Astrocyte (in vitro differentiated cells and primary cell): ENCODE data around the gene ZNF276. TPM values are rescaled to one million over a fixed set of nuclear protein-coding genes. Genes with fewer than 3 reads are reported as not detected.

Experiments
- DNase-seq: peaks from one replicate; pipeline ENCODE4 v3.0.0-alpha.2; 2010; ENCODE audit warnings: low read depth
- FAIRE-seq: peaks from 2 replicates; lab custom pipeline; 2011; peaks lifted over from hg19 to GRCh38; lab: Jason Lieb, UNC
- H2AFZ ChIP-seq: 2 replicates; pipeline ENCODE4 v1.6.0; 2012; ENCODE audit warnings: low read depth, low read length, inconsistent platforms
- H3K27ac ChIP-seq: 2 replicates; pipeline ENCODE4 v1.5.1; 2011; ENCODE audit warnings: low read depth, low read length, inconsistent platforms
- H3K27me3 ChIP-seq: 2 replicates; pipeline ENCODE4 v1.6.0; 2011; ENCODE audit warnings: low read length, inconsistent platforms; ENCODE audit not compliant: insufficient read depth
- H3K36me3 ChIP-seq: 2 replicates; pipeline ENCODE4 v1.5.1; 2011; ENCODE audit warnings: low read length, inconsistent platforms; ENCODE audit not compliant: insufficient read depth
- H3K4me1 ChIP-seq: 2 replicates; pipeline ENCODE4 v1.5.1; 2011; ENCODE audit warnings: low read length, inconsistent platforms; ENCODE audit not compliant: insufficient read depth
- H3K4me2 ChIP-seq: 2 replicates; pipeline ENCODE4 v1.6.0; 2012; ENCODE audit warnings: low read length, inconsistent platforms
- H3K4me3 ChIP-seq: 2 replicates; pipeline ENCODE4 v1.5.1; 2011; ENCODE audit warnings: low read depth, mild to moderate bottlenecking, low read length, inconsistent platforms; ENCODE audit not compliant: insufficient read depth
- H3K79me2 ChIP-seq: 2 replicates; pipeline ENCODE4 v1.6.0; 2012; ENCODE audit warnings: mild to moderate bottlenecking, low read length, inconsistent platforms; ENCODE audit not compliant: insufficient read depth
- H3K9ac ChIP-seq: 2 replicates; pipeline ENCODE4 v1.6.0; 2012; ENCODE audit warnings: mild to moderate bottlenecking, low read length, inconsistent platforms
- H3K9me3 ChIP-seq: 2 replicates; pipeline ENCODE4 v1.5.1; 2012; ENCODE audit warnings: low read depth, mild to moderate bottlenecking, low read length, inconsistent platforms; ENCODE audit not compliant: insufficient read depth
- H4K20me1 ChIP-seq: 2 replicates; pipeline ENCODE4 v1.6.0; 2012; ENCODE audit warnings: low read length, inconsistent platforms; ENCODE audit not compliant: insufficient read depth
- H3K27ac Mint-ChIP-seq: one replicate; pipeline ENCODE4 v1.8.0; 2021; ENCODE audit warnings: mild to moderate bottlenecking, mixed read lengths; ENCODE audit not compliant: unreplicated experiment
- H3K27me3 Mint-ChIP-seq: one replicate; pipeline ENCODE4 v1.8.0; 2021; ENCODE audit warnings: low read depth, mixed read lengths; ENCODE audit not compliant: unreplicated experiment
- H3K36me3 Mint-ChIP-seq: one replicate; pipeline ENCODE4 v1.8.0; 2021; ENCODE audit warnings: low read depth, mixed read lengths; ENCODE audit not compliant: unreplicated experiment
- H3K4me1 Mint-ChIP-seq: one replicate; pipeline ENCODE4 v1.8.0; 2021; ENCODE audit warnings: low read depth, mixed read lengths; ENCODE audit not compliant: unreplicated experiment
- H3K4me3 Mint-ChIP-seq: one replicate; pipeline ENCODE4 v1.8.0; 2021; ENCODE audit warnings: mild to moderate bottlenecking, moderate library complexity, mixed read lengths; ENCODE audit not compliant: unreplicated experiment
- H3K9me3 Mint-ChIP-seq: one replicate; pipeline ENCODE4 v1.8.0; 2021; ENCODE audit warnings: mild to moderate bottlenecking, mixed read lengths; ENCODE audit not compliant: unreplicated experiment
- CTCF ChIP-seq: IDR thresholded peaks from 2 replicates; pipeline ENCODE4 v1.5.1; 2011; ENCODE audit warnings: low read depth, mild to moderate bottlenecking, inconsistent platforms, low read length, moderate library complexity; ENCODE audit not compliant: insufficient read depth
- EZH2 ChIP-seq: IDR thresholded peaks from 2 replicates; pipeline ENCODE4 v1.6.1; 2012; ENCODE audit warnings: mild to moderate bottlenecking, low read length, inconsistent platforms; ENCODE audit not compliant: insufficient read depth
- total RNA-seq: library from RNA; stranded (reverse); gene quantifications from 2 replicates; pipeline ENCODE4 v1.2.1, GENCODE V29; 2021

Gene ZNF276
- total RNA-seq, 1 donor from 2014 or later: 21.6 TPM

GRCh38 chr16:89709166-89709565, 12.2 kb upstream of the ZNF276 start:
- DNase-seq (no peak), FAIRE-seq (no peak)
- no peaks in the 10 kb centered on the region for H4K20me1 ChIP-seq
- H3K9me3 Mint-ChIP-seq: no peaks in the 10 kb centered on the region
- H3K4me1 Mint-ChIP-seq: peaks cover 2% of the 10 kb centered on the region
- no peaks in the 10 kb centered on the region for H3K27me3 ChIP-seq
- H3K79me2 ChIP-seq: no peaks in the 10 kb centered on the region
- no peak overlapping the region for H2AFZ ChIP-seq
- no peak overlapping the region for H3K4me3 Mint-ChIP-seq
- H3K9me3 ChIP-seq: no peaks in the 10 kb centered on the region
- no peak overlapping the region for H3K4me2 ChIP-seq
- no peak overlapping the region for H3K9ac ChIP-seq
- H3K27ac Mint-ChIP-seq: no peak overlapping the region
- H3K4me1 ChIP-seq: peaks cover 3% of the 10 kb centered on the region
- no peaks in the 10 kb centered on the region for H3K36me3 Mint-ChIP-seq
- no peak overlapping the region for H3K27ac ChIP-seq
- TF ChIP-seq CTCF (no peak), EZH2 (no peak)
- no peaks in the 10 kb centered on the region for H3K36me3 ChIP-seq
- H3K4me3 ChIP-seq: no peak overlapping the region
- H3K27me3 Mint-ChIP-seq: no peaks in the 10 kb centered on the region

DNA sequence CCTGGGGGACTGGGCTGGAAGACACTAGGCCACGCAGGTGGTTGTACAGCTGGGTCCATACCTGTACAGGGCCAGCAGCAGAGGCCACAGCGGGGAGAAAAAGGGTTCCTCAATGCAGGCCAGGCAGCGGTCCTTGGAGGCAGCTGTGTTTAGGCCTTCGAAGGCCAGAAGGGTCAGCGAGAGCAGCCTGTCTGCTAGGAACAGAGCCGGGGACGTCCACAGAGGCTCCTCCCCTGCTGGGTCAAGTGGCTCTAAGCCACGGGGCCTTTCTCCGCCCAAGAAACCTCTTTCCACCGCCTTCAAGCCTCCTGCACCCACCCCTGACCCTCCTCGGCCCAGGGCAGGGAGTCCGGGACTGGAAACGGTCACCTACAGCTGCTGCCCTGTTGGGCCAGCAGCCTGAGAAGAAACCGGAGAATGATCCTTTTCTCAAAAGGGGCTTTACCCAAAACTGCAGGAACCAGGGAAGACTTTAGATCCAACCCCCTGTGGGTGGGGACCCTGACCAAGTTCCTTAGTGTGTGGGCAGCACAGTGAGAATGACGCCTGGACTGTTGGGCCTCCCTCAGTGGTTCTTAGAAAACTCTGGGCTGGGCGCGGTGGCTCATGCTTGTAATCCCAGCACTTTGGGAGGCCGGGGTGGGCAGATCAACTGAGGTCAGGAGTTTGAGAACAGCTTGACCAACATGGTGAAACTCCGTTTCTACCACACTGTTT, 11.5 kb upstream of the ZNF276 start:
- no peaks in the 10 kb centered on the region for H3K27me3 Mint-ChIP-seq
- H3K36me3 ChIP-seq: no peaks in the 10 kb centered on the region
- peaks cover 3% of the 10 kb centered on the region for H3K4me1 ChIP-seq
- H3K9me3 Mint-ChIP-seq: no peaks in the 10 kb centered on the region
- no peak overlapping the region for H3K4me2 ChIP-seq
- no peak overlapping the region for H3K9ac ChIP-seq
- H2AFZ ChIP-seq: no peak overlapping the region
- no peaks in the 10 kb centered on the region for H4K20me1 ChIP-seq
- peak overlapping the region; percentile 27 for H3K4me3 Mint-ChIP-seq
- H3K27ac ChIP-seq: no peak overlapping the region
- H3K4me3 ChIP-seq: no peak overlapping the region
- peaks cover 2% of the 10 kb centered on the region for H3K4me1 Mint-ChIP-seq
- H3K27ac Mint-ChIP-seq: no peak overlapping the region
- DNase-seq (no peak), FAIRE-seq (no peak)
- no peaks in the 10 kb centered on the region for H3K36me3 Mint-ChIP-seq
- H3K79me2 ChIP-seq: peaks cover 2% of the 10 kb centered on the region
- TF ChIP-seq CTCF: no peak
- H3K27me3 ChIP-seq: no peaks in the 10 kb centered on the region
- no peaks in the 10 kb centered on the region for H3K9me3 ChIP-seq
